ENCODE data around the gene SEC62.

SEC62 gene

GRCh38 chr3:169968224-169968885 is 1.7 kb downstream of the SEC62 start:
- TF ChIP-seq CEBPB (IDR thresholded peaks at IDR 0.05) (no peak), FOXM1 (IDR thresholded peaks at IDR 0.05; ENCODE audit: borderline replicate concordance, low read depth) (no peak), CREB1 (IDR thresholded peaks at IDR 0.05; ENCODE audit: low read depth) (no peak), TAF1 (IDR thresholded peaks at IDR 0.05; ENCODE audit: low read depth) (no peak), RAD21 (IDR thresholded peaks at IDR 0.05; ENCODE audit: low read depth) (no peak), TEAD4 (IDR thresholded peaks at IDR 0.05) (no peak), YY1 (IDR thresholded peaks at IDR 0.05; ENCODE audit: low read depth) (no peak), ZBTB7A (IDR thresholded peaks at IDR 0.05; ENCODE audit: low read depth) (no peak), EP300 (IDR thresholded peaks at IDR 0.05; ENCODE audit: borderline replicate concordance) (no peak), TCF12 (IDR thresholded peaks at IDR 0.05; ENCODE audit: low read depth) (no peak), MAX (IDR thresholded peaks at IDR 0.05) (no peak)
- TF ChIP-seq, protein P1, sequence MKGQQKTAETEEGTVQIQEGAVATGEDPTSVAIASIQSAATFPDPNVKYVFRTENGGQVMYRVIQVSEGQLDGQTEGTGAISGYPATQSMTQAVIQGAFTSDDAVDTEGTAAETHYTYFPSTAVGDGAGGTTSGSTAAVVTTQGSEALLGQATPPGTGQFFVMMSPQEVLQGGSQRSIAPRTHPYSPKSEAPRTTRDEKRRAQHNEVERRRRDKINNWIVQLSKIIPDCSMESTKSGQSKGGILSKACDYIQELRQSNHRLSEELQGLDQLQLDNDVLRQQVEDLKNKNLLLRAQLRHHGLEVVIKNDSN (IDR thresholded peaks at IDR 0.05), result no peak
- TF ChIP-seq, protein P2, sequence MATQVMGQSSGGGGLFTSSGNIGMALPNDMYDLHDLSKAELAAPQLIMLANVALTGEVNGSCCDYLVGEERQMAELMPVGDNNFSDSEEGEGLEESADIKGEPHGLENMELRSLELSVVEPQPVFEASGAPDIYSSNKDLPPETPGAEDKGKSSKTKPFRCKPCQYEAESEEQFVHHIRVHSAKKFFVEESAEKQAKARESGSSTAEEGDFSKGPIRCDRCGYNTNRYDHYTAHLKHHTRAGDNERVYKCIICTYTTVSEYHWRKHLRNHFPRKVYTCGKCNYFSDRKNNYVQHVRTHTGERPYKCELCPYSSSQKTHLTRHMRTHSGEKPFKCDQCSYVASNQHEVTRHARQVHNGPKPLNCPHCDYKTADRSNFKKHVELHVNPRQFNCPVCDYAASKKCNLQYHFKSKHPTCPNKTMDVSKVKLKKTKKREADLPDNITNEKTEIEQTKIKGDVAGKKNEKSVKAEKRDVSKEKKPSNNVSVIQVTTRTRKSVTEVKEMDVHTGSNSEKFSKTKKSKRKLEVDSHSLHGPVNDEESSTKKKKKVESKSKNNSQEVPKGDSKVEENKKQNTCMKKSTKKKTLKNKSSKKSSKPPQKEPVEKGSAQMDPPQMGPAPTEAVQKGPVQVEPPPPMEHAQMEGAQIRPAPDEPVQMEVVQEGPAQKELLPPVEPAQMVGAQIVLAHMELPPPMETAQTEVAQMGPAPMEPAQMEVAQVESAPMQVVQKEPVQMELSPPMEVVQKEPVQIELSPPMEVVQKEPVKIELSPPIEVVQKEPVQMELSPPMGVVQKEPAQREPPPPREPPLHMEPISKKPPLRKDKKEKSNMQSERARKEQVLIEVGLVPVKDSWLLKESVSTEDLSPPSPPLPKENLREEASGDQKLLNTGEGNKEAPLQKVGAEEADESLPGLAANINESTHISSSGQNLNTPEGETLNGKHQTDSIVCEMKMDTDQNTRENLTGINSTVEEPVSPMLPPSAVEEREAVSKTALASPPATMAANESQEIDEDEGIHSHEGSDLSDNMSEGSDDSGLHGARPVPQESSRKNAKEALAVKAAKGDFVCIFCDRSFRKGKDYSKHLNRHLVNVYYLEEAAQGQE (IDR thresholded peaks at IDR 0.05; ENCODE audit: low read depth), result no peak

GRCh38 chr3:169969174-169970095 is 2.8 kb downstream of the SEC62 start:
- no peak for TF ChIP-seq TAF1 (IDR thresholded peaks at IDR 0.05; ENCODE audit: low read depth)
- TF ChIP-seq EP300 (IDR thresholded peaks at IDR 0.05; ENCODE audit: borderline replicate concordance), result no peak
- no peak for TF ChIP-seq RAD21 (IDR thresholded peaks at IDR 0.05; ENCODE audit: low read depth)
- TF ChIP-seq TEAD4 (IDR thresholded peaks at IDR 0.05), result no peak
- TF ChIP-seq CREB1 (IDR thresholded peaks at IDR 0.05; ENCODE audit: low read depth), result no peak
- TF ChIP-seq, protein P2 (IDR thresholded peaks at IDR 0.05; ENCODE audit: low read depth), result no peak
- TF ChIP-seq FOXM1 (IDR thresholded peaks at IDR 0.05; ENCODE audit: borderline replicate concordance, low read depth), result no peak
- TF ChIP-seq, protein P1 (IDR thresholded peaks at IDR 0.05), result no peak
- no peak for TF ChIP-seq ZBTB7A (IDR thresholded peaks at IDR 0.05; ENCODE audit: low read depth)
- no peak for TF ChIP-seq EGR1 (IDR thresholded peaks at IDR 0.05)

DNA sequence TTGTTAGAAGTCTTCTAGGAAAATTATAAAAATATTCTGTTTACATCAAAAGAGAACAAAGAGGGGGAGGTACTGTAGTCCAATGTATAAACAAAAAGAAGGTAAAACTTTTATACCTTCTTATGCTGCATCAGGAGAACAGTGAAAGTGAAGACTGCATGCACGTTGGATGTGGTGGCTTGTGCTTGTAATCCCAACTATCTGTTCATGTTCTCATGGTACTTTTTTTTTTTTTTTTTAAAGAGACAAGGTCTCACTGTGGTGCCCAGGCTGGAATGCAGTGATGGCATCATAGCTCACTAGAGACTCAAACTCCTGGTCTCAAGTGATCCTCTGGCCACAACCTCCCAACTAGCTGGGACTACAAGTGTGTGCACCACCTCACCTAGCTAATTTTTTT is 4.2 kb downstream of the SEC62 start:
- no peak for TF ChIP-seq TEAD4 (IDR thresholded peaks at IDR 0.05)
- TF ChIP-seq, protein P2 (IDR thresholded peaks at IDR 0.05; ENCODE audit: low read depth), result no peak
- no peak for TF ChIP-seq TAF1 (IDR thresholded peaks at IDR 0.05; ENCODE audit: low read depth)
- TF ChIP-seq, protein P1 (IDR thresholded peaks at IDR 0.05), result no peak
- TF ChIP-seq RAD21 (IDR thresholded peaks at IDR 0.05; ENCODE audit: low read depth), result no peak
- no peak for TF ChIP-seq YY1 (IDR thresholded peaks at IDR 0.05; ENCODE audit: low read depth)
- TF ChIP-seq EGR1 (IDR thresholded peaks at IDR 0.05), result no peak
- no peak for TF ChIP-seq FOXM1 (IDR thresholded peaks at IDR 0.05; ENCODE audit: borderline replicate concordance, low read depth)
- TF ChIP-seq TCF12 (IDR thresholded peaks at IDR 0.05; ENCODE audit: low read depth), result no peak

Data from Ishikawa (cell line).